ENCODE results near the gene NWD2.

The NWD2 gene

GRCh38 chr4:37232315-37232714 lies 12.2 kb upstream of the NWD2 start:
- TF ChIP-seq TAF1 (IDR thresholded peaks at IDR 0.05; ENCODE audit: borderline replicate concordance, insufficient read depth, low read length) (no peak), POLR2AphosphoS5 (IDR thresholded peaks at IDR 0.05; ENCODE audit: low read depth, low read length) (no peak), SIN3A (IDR thresholded peaks at IDR 0.05; ENCODE audit: borderline replicate concordance, insufficient read depth, low read length) (no peak), FOXP2 (optimal IDR thresholded peaks at IDR 0.05; ENCODE audit: borderline replicate concordance, extremely low read depth, extremely low read length, insufficient read depth) (no peak)
- TF ChIP-seq, protein P1, sequence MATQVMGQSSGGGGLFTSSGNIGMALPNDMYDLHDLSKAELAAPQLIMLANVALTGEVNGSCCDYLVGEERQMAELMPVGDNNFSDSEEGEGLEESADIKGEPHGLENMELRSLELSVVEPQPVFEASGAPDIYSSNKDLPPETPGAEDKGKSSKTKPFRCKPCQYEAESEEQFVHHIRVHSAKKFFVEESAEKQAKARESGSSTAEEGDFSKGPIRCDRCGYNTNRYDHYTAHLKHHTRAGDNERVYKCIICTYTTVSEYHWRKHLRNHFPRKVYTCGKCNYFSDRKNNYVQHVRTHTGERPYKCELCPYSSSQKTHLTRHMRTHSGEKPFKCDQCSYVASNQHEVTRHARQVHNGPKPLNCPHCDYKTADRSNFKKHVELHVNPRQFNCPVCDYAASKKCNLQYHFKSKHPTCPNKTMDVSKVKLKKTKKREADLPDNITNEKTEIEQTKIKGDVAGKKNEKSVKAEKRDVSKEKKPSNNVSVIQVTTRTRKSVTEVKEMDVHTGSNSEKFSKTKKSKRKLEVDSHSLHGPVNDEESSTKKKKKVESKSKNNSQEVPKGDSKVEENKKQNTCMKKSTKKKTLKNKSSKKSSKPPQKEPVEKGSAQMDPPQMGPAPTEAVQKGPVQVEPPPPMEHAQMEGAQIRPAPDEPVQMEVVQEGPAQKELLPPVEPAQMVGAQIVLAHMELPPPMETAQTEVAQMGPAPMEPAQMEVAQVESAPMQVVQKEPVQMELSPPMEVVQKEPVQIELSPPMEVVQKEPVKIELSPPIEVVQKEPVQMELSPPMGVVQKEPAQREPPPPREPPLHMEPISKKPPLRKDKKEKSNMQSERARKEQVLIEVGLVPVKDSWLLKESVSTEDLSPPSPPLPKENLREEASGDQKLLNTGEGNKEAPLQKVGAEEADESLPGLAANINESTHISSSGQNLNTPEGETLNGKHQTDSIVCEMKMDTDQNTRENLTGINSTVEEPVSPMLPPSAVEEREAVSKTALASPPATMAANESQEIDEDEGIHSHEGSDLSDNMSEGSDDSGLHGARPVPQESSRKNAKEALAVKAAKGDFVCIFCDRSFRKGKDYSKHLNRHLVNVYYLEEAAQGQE (IDR thresholded peaks at IDR 0.05; ENCODE audit: insufficient read depth in 1 of 2, low read depth in 2 of 2, low read length in 2 of 2), result no peak

DNA sequence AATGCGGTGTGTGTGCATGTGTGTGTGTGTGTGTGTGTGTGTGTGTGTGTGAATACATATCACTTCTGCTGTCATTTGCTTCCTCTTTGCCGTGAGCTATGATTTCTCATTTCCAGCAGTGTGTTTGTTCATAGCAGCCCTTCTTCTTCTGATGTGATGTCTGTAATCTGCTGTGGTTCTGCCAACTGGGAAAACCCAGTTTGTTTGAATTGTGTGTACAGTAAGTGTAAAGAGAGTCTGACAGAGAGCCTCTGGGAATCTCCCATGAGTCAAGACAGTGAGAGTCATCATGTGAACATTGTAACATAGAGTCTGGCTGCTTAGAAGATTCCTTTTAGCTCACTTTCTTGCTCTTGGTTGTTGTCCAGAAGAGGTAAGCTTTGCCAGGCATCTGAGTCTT lies 8.4 kb upstream of the NWD2 start:
- TF ChIP-seq TAF1 (IDR thresholded peaks at IDR 0.05; ENCODE audit: borderline replicate concordance, insufficient read depth, low read length) (no peak), SIN3A (IDR thresholded peaks at IDR 0.05; ENCODE audit: borderline replicate concordance, insufficient read depth, low read length) (no peak), FOXP2 (optimal IDR thresholded peaks at IDR 0.05; ENCODE audit: borderline replicate concordance, extremely low read depth, extremely low read length, insufficient read depth) (no peak)
- TF ChIP-seq, protein P1 (IDR thresholded peaks at IDR 0.05; ENCODE audit: insufficient read depth in 1 of 2, low read depth in 2 of 2, low read length in 2 of 2), result no peak

DNA sequence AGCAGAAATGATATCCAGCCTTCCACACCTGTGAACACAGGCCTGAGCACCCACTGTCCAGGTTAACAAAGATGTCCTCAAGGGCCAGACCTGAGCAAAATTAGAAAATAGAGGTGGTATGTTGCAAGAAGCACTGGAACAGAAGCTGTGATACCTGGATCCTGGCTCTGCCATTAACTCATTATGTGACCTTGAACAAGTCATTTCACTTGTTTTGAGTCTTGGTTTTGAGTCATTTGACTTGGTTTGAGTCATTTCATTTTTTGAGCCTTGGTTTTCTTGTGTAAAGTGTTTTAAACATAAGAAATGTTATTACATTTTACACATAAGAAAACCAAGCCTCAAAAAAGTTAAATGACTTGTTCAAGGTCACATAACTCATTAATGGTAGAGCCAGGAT lies 2.9 kb upstream of the NWD2 start:
- TF ChIP-seq SIN3A (IDR thresholded peaks at IDR 0.05; ENCODE audit: borderline replicate concordance, insufficient read depth, low read length) (no peak), POLR2AphosphoS5 (IDR thresholded peaks at IDR 0.05; ENCODE audit: low read depth, low read length) (no peak), TAF1 (IDR thresholded peaks at IDR 0.05; ENCODE audit: borderline replicate concordance, insufficient read depth, low read length) (no peak), FOXP2 (optimal IDR thresholded peaks at IDR 0.05; ENCODE audit: borderline replicate concordance, extremely low read depth, extremely low read length, insufficient read depth) (no peak)
- TF ChIP-seq, protein P1 (IDR thresholded peaks at IDR 0.05; ENCODE audit: insufficient read depth in 1 of 2, low read depth in 2 of 2, low read length in 2 of 2), result no peak

- TF ChIP-seq TAF1 (IDR thresholded peaks at IDR 0.05; ENCODE audit: borderline replicate concordance, insufficient read depth, low read length) (no peak), SIN3A (IDR thresholded peaks at IDR 0.05; ENCODE audit: borderline replicate concordance, insufficient read depth, low read length) (no peak), FOXP2 (optimal IDR thresholded peaks at IDR 0.05; ENCODE audit: borderline replicate concordance, extremely low read depth, extremely low read length, insufficient read depth) (no peak), POLR2AphosphoS5 (IDR thresholded peaks at IDR 0.05; ENCODE audit: low read depth, low read length) (no peak)
- TF ChIP-seq, protein P1 (IDR thresholded peaks at IDR 0.05; ENCODE audit: insufficient read depth in 1 of 2, low read depth in 2 of 2, low read length in 2 of 2), result no peak
Observed at GRCh38 chr4:37243051-37243450, 1.5 kb upstream of the NWD2 start.

All from PFSK-1 (cell line).